H4 (cell line): Measurements from ENCODE around the gene RIPOR2. TPM values are rescaled to one million over a fixed set of nuclear protein-coding genes. Genes with fewer than 3 reads are reported as not detected.
"Not testable (repeated sequence)": the region's sequence is repeated elsewhere in the genome, so short reads cannot be mapped to it uniquely, and the experiment has no call there.

ENCODE experiments used
- DNase-seq: peaks from one replicate; pipeline ENCODE4 v3.0.0-alpha.2; 2015; ENCODE audit warnings: low spot score
- total RNA-seq: library from RNA; depleted of rRNA; stranded (reverse); fragments of >200 nt; shearing (Covaris generic); gene quantifications from 2 replicates; pipeline ENCODE4 v1.2.3, GENCODE V29; 2014

Gene RIPOR2
- total RNA-seq, 1 experiment from 2014 or later = not detected

GRCh38 chr6:24926647-24927046 lies 9.1 kb downstream of the RIPOR2 start:
- not testable (repeated sequence) for DNase-seq

- no peak for DNase-seq
Measured at GRCh38 chr6:24926192-24926591, 9.6 kb downstream of the RIPOR2 start.

- DNase-seq = no peak
Measured at GRCh38 chr6:24925661-24926060, 10.1 kb downstream of the RIPOR2 start.

- no peak for DNase-seq
Measured at GRCh38 chr6:24924580-24925356, 11.0 kb downstream of the RIPOR2 start.

- no peak for DNase-seq
Measured at GRCh38 chr6:24923885-24924401, 11.8 kb downstream of the RIPOR2 start.

GRCh38 chr6:24922814-24923213 lies 12.9 kb downstream of the RIPOR2 start:
- no peak for DNase-seq

- no peak for DNase-seq
Measured at GRCh38 chr6:24922170-24922569, 13.6 kb downstream of the RIPOR2 start.

GRCh38 chr6:24920136-24920535 lies 15.6 kb downstream of the RIPOR2 start:
- DNase-seq = no peak

GRCh38 chr6:24919056-24919892 lies 16.5 kb downstream of the RIPOR2 start:
- DNase-seq = no peak

- no peak for DNase-seq
Measured at GRCh38 chr6:24918641-24919055, 17.1 kb downstream of the RIPOR2 start.

GRCh38 chr6:24916496-24916895 lies 19.3 kb downstream of the RIPOR2 start:
- DNase-seq = no peak

GRCh38 chr6:24915641-24916040 lies 20.1 kb downstream of the RIPOR2 start:
- DNase-seq = no peak

GRCh38 chr6:24914082-24914481 lies 21.7 kb downstream of the RIPOR2 start:
- not testable (repeated sequence) for DNase-seq

- no peak for DNase-seq
Measured at GRCh38 chr6:24911796-24912382, 23.9 kb downstream of the RIPOR2 start.

- DNase-seq = no peak
Measured at GRCh38 chr6:24910961-24911725, 24.6 kb downstream of the RIPOR2 start.

- DNase-seq = no peak
Measured at GRCh38 chr6:24910331-24910960, 25.3 kb downstream of the RIPOR2 start.

- no peak for DNase-seq
Measured at GRCh38 chr6:24909241-24910216, 26.2 kb downstream of the RIPOR2 start.

- DNase-seq = no peak
Measured at GRCh38 chr6:24908650-24909035, 27.1 kb downstream of the RIPOR2 start.

GRCh38 chr6:24907919-24908649 lies 27.7 kb downstream of the RIPOR2 start:
- DNase-seq = no peak
